ENCODE measurements around the gene PDE8A. TPM values are rescaled to one million over a fixed set of nuclear protein-coding genes. Genes with fewer than 3 reads are reported as not detected.
A peak's percentile ranks its signal among the peaks of the same experiment; 100 is the strongest.

PDE8A gene
- total and polyA plus RNA-seq, 2 donors: 8.5 to 23.0 TPM

- Histone ChIP-seq H3K36me3 (ENCODE audit: control insufficient read depth in 2 of 2, insufficient read depth in 2 of 2, low read length in 1 of 2) (no peaks in the 10 kb centered on the region), H3K27me3 (ENCODE audit: control insufficient read depth in 2 of 2, insufficient read depth in 1 of 2, low read length in 1 of 2) (no peaks in the 10 kb centered on the region), H3K4me3 (ENCODE audit: low read length in 2 of 2) (no peak overlapping the region), H3K9me3 (ENCODE audit: control insufficient read depth in 2 of 2, insufficient read depth in 1 of 2, low read length in 1 of 2) (no peaks in the 10 kb centered on the region), H3K27ac (ENCODE audit: low read depth in 1 of 2, low read length in 1 of 2) (no peak overlapping the region), H3K4me1 (ENCODE audit: control insufficient read depth in 2 of 2, insufficient read depth in 2 of 2, low read length in 2 of 2) (peaks cover 6 to 9% of the 10 kb centered on the region in 2 donors)
- DNase-seq (ENCODE audit: low read depth in 6 of 9, low spot score in 9 of 9): no peak
- 96% methylated on average over 3 of the region's 3 CpGs for WGBS
Observed at GRCh38 chr15:85024003-85024402, 42.3 kb downstream of the PDE8A start.

DNA sequence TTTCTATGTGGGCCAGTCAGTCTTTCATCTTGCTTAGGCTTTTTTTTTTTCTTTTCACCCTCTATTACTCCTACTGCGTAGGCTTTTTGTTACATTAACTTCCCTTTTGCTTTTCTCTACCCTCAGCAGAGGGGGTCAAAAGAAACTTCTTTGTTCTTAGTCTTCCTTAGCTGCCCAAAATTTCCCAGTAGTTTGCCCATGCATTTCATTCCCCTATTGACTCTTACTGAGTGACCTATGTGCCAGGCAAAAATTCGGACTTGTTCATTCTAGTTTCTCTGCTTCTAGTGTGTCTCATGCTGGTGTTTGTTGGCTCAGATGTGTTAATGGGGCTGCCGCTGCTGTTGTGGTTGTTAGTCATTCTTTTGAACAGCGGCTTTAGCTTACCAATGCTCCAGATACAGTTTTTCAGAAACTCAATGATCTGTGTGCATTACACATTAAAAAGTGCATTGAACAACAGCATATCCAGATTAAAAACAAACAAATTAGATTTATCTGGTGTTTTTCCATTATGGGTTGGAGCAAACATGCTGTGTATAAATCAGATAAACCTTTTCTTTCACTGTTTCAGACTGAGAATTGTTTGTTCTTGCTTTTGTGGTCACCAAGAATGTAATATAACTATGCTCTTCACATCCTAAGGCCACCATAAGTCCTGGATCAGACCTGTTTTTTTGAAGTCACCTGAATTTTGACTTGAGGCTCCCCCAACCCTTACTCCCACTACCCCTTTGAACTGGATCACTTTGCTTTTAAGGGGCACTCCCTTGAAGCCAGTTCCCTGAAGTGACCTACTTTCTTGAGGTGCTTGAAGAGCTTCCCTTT is 43.1 kb downstream of the PDE8A start:
- WGBS: 89% methylated on average over 4 of the region's 4 CpGs
- Histone ChIP-seq H3K4me1 (ENCODE audit: control insufficient read depth in 2 of 2, insufficient read depth in 2 of 2, low read length in 2 of 2) (peaks cover 6 to 9% of the 10 kb centered on the region in 2 donors), H3K4me3 (ENCODE audit: low read length in 2 of 2) (no peak overlapping the region), H3K27ac (ENCODE audit: low read depth in 1 of 2, low read length in 1 of 2) (no peak overlapping the region), H3K9me3 (ENCODE audit: control insufficient read depth in 2 of 2, insufficient read depth in 1 of 2, low read length in 1 of 2) (no peaks in the 10 kb centered on the region), H3K36me3 (ENCODE audit: control insufficient read depth in 2 of 2, insufficient read depth in 2 of 2, low read length in 1 of 2) (no peaks in the 10 kb centered on the region), H3K27me3 (ENCODE audit: control insufficient read depth in 2 of 2, insufficient read depth in 1 of 2, low read length in 1 of 2) (no peaks in the 10 kb centered on the region)
- DNase-seq (ENCODE audit: low read depth in 6 of 9, low spot score in 9 of 9): peak in 1 of 9 donors; percentile 24

DNA sequence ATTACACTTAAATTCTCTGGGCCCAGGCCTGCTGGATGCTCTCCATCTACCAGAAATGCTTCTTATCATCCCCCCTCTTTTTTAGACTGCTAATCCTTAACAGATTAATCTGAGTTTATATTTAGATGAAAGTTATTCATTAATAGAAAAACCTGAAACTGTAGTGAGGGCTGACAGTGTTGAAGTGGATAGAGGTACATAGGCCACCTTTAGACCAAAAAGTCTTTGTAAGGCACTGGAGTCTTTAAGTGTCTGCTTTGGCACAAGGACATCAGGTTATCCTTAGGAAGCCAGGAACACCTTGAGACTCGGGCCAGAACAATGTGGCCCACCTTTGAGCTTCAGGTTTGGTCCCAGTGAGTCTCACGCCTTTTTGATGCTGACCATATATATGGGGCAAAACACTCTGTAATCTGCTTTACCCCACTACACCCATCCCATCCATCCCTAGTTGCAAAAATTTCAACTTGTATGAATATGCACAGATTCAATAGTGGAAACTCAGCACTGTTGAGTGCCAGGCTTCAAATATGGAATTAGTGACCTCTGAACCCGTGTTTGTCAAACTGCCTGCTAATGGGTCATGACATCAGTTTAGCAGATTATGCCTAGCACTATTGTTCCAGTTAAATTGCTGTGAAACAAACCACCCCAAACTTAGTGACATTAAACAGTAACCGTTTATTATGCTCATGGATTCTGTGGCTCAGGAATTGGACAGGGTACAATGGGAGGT is 44.0 kb downstream of the PDE8A start:
- WGBS: 98% methylated on average over 4 of the region's 4 CpGs
- no peak overlapping the region for H3K4me3 ChIP-seq (ENCODE audit: low read length in 2 of 2)
- H3K27ac ChIP-seq (ENCODE audit: low read depth in 1 of 2, low read length in 1 of 2): no peak overlapping the region
- no peaks in the 10 kb centered on the region for H3K9me3 ChIP-seq (ENCODE audit: control insufficient read depth in 2 of 2, insufficient read depth in 1 of 2, low read length in 1 of 2)
- H3K27me3 ChIP-seq (ENCODE audit: control insufficient read depth in 2 of 2, insufficient read depth in 1 of 2, low read length in 1 of 2): no peaks in the 10 kb centered on the region
- peaks cover 6 to 11% of the 10 kb centered on the region in 2 donors for H3K4me1 ChIP-seq (ENCODE audit: control insufficient read depth in 2 of 2, insufficient read depth in 2 of 2, low read length in 2 of 2)
- no peaks in the 10 kb centered on the region for H3K36me3 ChIP-seq (ENCODE audit: control insufficient read depth in 2 of 2, insufficient read depth in 2 of 2, low read length in 1 of 2)
- no peak for DNase-seq (ENCODE audit: low read depth in 6 of 9, low spot score in 9 of 9)

DNA sequence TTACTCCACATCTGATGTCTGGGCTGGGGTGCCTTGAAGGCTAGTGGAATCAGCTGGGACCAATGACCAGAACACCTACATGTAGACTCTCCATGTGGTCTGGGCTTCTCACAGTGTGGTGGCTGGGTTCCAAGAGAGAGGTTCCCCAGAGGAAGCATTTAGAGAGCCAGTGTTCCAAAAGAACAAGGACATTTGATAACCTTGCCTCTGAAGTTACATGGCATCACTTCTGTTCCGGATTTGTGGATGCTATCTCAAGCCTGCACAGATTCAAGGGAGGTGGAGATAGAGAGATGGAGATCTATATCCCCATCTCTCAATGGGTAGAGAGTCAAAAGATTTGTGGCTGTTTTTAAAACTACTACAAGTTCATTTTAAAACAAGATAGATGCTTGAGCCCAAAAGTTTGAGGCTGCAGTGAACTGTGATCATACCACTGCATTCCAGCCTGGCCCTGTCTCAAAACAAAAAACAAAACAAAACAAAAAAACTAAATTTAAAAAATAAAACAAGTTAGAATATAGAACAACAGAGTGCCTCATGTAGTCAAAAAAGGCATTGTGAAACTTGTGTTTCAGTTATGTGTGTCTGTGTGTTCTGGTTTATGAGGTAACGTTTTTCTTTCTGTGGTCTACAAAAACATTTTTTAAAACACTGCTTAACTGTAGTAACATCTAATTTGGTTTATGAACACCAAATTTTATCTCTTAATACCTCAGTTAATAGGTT is 44.8 kb downstream of the PDE8A start:
- Histone ChIP-seq H3K27ac (ENCODE audit: low read depth in 1 of 2, low read length in 1 of 2) (no peak overlapping the region), H3K4me3 (ENCODE audit: low read length in 2 of 2) (no peak overlapping the region), H3K27me3 (ENCODE audit: control insufficient read depth in 2 of 2, insufficient read depth in 1 of 2, low read length in 1 of 2) (no peaks in the 10 kb centered on the region), H3K36me3 (ENCODE audit: control insufficient read depth in 2 of 2, insufficient read depth in 2 of 2, low read length in 1 of 2) (no peaks in the 10 kb centered on the region), H3K9me3 (ENCODE audit: control insufficient read depth in 2 of 2, insufficient read depth in 1 of 2, low read length in 1 of 2) (no peaks in the 10 kb centered on the region), H3K4me1 (ENCODE audit: control insufficient read depth in 2 of 2, insufficient read depth in 2 of 2, low read length in 2 of 2) (peaks cover 6 to 11% of the 10 kb centered on the region in 2 donors)
- DNase-seq (ENCODE audit: low read depth in 6 of 9, low spot score in 9 of 9): no peak
- WGBS: 87% methylated on average over 2 of the region's 2 CpGs

DNA sequence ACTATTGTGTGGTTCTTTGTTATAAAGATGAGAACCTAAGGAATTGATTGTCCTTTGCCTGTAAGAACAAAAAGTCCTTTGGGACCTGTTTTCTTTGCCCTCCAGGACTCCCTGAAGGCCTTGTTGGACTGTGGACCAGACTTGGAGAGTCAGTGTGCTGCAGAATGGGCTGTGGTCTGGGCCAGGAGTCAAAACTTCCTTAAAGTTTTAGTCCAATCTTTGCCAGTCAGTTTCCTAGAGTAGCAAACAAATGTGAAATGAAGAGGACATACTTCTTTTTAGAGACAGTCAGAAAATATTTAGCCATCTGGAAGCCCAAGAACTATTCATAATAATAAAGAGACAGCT is 45.4 kb downstream of the PDE8A start:
- no peaks in the 10 kb centered on the region for H3K9me3 ChIP-seq (ENCODE audit: control insufficient read depth in 2 of 2, insufficient read depth in 1 of 2, low read length in 1 of 2)
- H3K36me3 ChIP-seq (ENCODE audit: control insufficient read depth in 2 of 2, insufficient read depth in 2 of 2, low read length in 1 of 2): no peaks in the 10 kb centered on the region
- no peaks in the 10 kb centered on the region for H3K27me3 ChIP-seq (ENCODE audit: control insufficient read depth in 2 of 2, insufficient read depth in 1 of 2, low read length in 1 of 2)
- no peak overlapping the region for H3K27ac ChIP-seq (ENCODE audit: low read depth in 1 of 2, low read length in 1 of 2)
- peaks cover 6 to 11% of the 10 kb centered on the region in 2 donors for H3K4me1 ChIP-seq (ENCODE audit: control insufficient read depth in 2 of 2, insufficient read depth in 2 of 2, low read length in 2 of 2)
- no peak overlapping the region for H3K4me3 ChIP-seq (ENCODE audit: low read length in 2 of 2)
- no peak for DNase-seq (ENCODE audit: low read depth in 6 of 9, low spot score in 9 of 9)

GRCh38 chr15:85027421-85027820 is 45.8 kb downstream of the PDE8A start:
- no peak overlapping the region for H3K4me3 ChIP-seq (ENCODE audit: low read length in 2 of 2)
- no peaks in the 10 kb centered on the region for H3K9me3 ChIP-seq (ENCODE audit: control insufficient read depth in 2 of 2, insufficient read depth in 1 of 2, low read length in 1 of 2)
- no peaks in the 10 kb centered on the region for H3K36me3 ChIP-seq (ENCODE audit: control insufficient read depth in 2 of 2, insufficient read depth in 2 of 2, low read length in 1 of 2)
- no peak overlapping the region for H3K27ac ChIP-seq (ENCODE audit: low read depth in 1 of 2, low read length in 1 of 2)
- no peaks in the 10 kb centered on the region for H3K27me3 ChIP-seq (ENCODE audit: control insufficient read depth in 2 of 2, insufficient read depth in 1 of 2, low read length in 1 of 2)
- DNase-seq (ENCODE audit: low read depth in 6 of 9, low spot score in 9 of 9): no peak
- 93% methylated on average over 4 of the region's 4 CpGs for WGBS
- peaks cover 6 to 11% of the 10 kb centered on the region in 2 donors for H3K4me1 ChIP-seq (ENCODE audit: control insufficient read depth in 2 of 2, insufficient read depth in 2 of 2, low read length in 2 of 2)

- Histone ChIP-seq H3K27ac (ENCODE audit: low read depth in 1 of 2, low read length in 1 of 2) (no peak overlapping the region), H3K4me3 (ENCODE audit: low read length in 2 of 2) (no peak overlapping the region), H3K36me3 (ENCODE audit: control insufficient read depth in 2 of 2, insufficient read depth in 2 of 2, low read length in 1 of 2) (no peaks in the 10 kb centered on the region), H3K9me3 (ENCODE audit: control insufficient read depth in 2 of 2, insufficient read depth in 1 of 2, low read length in 1 of 2) (no peaks in the 10 kb centered on the region), H3K27me3 (ENCODE audit: control insufficient read depth in 2 of 2, insufficient read depth in 1 of 2, low read length in 1 of 2) (no peaks in the 10 kb centered on the region), H3K4me1 (ENCODE audit: control insufficient read depth in 2 of 2, insufficient read depth in 2 of 2, low read length in 2 of 2) (peaks cover 6 to 11% of the 10 kb centered on the region in 2 donors)
- 98% methylated on average over 6 of the region's 6 CpGs for WGBS
- no peak for DNase-seq (ENCODE audit: low read depth in 6 of 9, low spot score in 9 of 9)
Observed at GRCh38 chr15:85028416-85028815, 46.8 kb downstream of the PDE8A start.

DNA sequence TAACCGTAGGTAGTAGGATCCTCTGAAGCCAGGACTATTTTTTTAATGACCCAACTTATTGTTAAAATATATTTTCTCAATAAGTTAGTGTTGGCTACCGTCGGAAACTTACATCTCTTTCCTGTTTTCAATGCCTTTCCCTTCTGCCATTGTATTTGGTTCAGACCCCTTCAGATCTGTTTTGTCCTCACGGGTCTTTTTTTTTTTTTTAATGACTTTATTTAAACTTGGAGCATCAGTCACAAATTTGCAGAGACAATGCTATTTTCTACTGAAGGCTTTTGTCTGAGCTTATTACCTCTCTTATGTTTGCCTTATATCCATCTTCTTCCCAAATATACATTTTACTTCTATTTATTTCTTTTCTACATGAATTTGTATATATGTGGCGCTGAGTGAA is 47.6 kb downstream of the PDE8A start:
- no peaks in the 10 kb centered on the region for H3K27me3 ChIP-seq (ENCODE audit: control insufficient read depth in 2 of 2, insufficient read depth in 1 of 2, low read length in 1 of 2)
- no peak for DNase-seq (ENCODE audit: low read depth in 6 of 9, low spot score in 9 of 9)
- H3K27ac ChIP-seq (ENCODE audit: low read depth in 1 of 2, low read length in 1 of 2): no peak overlapping the region
- peaks cover 6 to 11% of the 10 kb centered on the region in 2 donors for H3K4me1 ChIP-seq (ENCODE audit: control insufficient read depth in 2 of 2, insufficient read depth in 2 of 2, low read length in 2 of 2)
- 98% methylated on average over 5 of the region's 5 CpGs for WGBS
- H3K36me3 ChIP-seq (ENCODE audit: control insufficient read depth in 2 of 2, insufficient read depth in 2 of 2, low read length in 1 of 2): no peaks in the 10 kb centered on the region
- H3K9me3 ChIP-seq (ENCODE audit: control insufficient read depth in 2 of 2, insufficient read depth in 1 of 2, low read length in 1 of 2): no peaks in the 10 kb centered on the region
- H3K4me3 ChIP-seq (ENCODE audit: low read length in 2 of 2): no peak overlapping the region
